GM21576 (cell line): ENCODE measurements around the gene SPATA31A6.
"Not testable (repeated sequence)": the region's sequence is repeated elsewhere in the genome, so short reads cannot be mapped to it uniquely, and the experiment has no call there.

Experiments
- ATAC-seq: cut with Tn5 transposase; IDR thresholded peaks from one replicate; pipeline ENCODE4 v1.9.1; 2021; ENCODE audit warnings: mild to moderate bottlenecking, moderate library complexity; ENCODE audit not compliant: unreplicated experiment

The SPATA31A6 gene

DNA sequence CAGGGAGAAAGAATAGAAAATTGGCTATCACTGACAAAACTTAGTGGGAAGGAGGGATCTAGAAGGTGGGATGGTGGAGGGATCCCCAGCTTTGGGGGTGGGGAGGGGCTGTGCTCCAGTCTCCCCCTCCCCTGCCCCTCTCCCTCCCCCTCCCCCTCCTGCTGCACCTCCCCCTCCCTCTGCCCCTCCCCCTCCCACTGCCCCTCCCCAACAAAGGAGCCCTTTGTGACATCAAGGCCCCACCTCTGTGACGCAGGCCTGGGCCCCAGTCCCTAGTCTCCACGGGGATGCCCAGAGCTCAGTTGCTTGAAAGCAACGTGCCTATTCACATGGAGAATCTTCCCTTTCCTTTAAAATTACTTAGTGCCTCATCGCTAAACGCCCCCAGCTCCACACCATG lies at the start of gene SPATA31A6:
Gene SPATA31A6, plus strand, starts transcription at position 301 of the 400 bp plus-strand sequence. Its CDS starts 29 bp downstream, at position 330.
- ATAC-seq, result not testable (repeated sequence)

DNA sequence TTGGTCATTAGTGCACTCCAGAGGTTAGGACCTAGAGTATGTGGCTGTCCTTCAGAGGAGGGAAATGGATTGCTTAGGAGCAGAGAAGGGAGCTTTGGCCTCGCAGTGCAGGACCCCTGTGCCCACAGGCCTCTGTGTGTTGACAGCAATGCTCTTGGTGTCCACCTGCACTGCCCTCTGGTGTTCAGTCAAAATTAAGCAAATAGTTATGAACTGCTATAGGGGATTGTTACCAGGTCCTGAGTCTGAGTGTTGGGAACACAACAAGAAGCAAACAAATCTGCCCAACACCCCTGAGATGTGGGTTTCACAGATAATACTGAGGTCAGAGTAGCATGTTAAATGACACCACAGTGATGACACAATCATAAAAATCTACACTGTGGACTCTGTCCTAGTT lies 23.2 kb upstream of the SPATA31A6 start:
- not testable (repeated sequence) for ATAC-seq

DNA sequence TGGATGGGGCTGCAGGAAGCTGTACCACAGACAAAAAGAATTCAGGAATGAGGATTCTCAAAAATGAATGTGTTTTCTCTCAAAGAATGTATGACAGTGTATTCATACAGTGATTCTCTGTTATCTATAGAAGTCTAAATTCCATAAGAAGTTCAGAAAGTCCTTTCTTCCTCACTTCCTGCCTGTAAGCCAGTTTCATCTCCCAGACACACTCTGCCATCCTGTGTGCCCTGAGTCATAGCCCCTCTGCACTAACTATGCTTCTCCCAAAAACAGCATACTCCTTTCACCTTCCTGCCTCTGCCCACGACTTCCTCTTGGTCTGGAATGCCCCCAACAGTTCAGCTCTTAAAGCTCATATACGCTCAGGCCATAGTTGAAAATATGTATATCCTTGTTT lies 36.4 kb downstream of the SPATA31A6 start:
- not testable (repeated sequence) for ATAC-seq

DNA sequence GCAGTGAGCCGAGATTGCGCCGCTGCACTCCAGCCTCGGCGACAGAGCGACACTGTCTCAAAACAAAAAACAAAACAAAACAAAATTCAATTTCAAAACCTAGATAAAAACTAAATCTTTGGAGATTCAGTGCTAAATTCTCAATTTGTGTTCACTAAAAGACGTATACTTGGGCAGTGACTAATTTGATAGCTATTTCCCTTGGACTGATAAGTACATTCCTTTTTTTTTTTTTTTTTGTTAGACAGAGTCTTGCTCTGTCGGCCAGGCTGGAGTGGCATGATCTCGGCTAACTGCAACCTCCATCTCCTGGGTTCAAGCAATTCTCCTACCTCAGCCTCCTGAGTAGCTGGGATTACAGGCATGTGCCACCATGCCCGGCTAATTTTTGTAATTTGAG lies 39.8 kb downstream of the SPATA31A6 start:
- ATAC-seq, result not testable (repeated sequence)

DNA sequence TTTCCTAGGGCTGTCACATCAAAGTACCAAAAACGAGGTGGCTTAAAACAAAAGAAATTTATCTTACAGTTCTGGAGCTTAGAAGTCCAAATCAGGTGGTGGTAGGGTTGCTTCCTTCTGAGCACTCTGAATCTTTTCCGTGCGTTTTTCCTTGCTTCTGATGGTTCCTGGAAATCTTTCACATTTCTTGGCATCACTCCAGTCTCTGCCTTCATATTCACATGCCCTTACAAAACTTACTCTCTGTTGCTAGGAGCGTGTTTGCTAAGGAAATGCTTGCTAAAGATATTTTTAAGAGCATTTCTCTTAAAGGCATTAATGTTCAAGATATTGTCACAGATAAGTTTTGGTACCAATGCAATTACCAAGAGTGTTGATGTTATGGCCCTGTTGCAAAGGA lies 49.6 kb downstream of the SPATA31A6 start:
- not testable (repeated sequence) for ATAC-seq

DNA sequence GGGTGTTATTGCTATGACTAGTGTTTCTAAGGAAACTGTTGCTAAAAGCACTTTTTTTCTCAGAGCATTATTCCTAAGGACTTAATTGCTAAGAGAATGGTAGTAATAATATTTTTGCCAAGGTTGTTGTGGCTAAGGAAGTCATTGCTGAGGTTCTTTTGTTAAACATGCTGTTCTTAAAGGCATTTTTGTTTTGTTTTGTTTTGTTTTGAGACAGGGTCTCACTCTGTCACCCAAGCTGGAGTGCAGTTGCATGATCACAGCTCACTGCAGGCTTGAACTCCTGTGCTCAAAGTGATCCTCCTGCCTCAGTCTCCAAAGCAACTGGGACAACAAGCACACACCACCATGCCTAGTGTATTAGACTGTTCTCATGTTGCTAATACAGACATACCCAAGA lies 51.2 kb downstream of the SPATA31A6 start:
- not testable (repeated sequence) for ATAC-seq

DNA sequence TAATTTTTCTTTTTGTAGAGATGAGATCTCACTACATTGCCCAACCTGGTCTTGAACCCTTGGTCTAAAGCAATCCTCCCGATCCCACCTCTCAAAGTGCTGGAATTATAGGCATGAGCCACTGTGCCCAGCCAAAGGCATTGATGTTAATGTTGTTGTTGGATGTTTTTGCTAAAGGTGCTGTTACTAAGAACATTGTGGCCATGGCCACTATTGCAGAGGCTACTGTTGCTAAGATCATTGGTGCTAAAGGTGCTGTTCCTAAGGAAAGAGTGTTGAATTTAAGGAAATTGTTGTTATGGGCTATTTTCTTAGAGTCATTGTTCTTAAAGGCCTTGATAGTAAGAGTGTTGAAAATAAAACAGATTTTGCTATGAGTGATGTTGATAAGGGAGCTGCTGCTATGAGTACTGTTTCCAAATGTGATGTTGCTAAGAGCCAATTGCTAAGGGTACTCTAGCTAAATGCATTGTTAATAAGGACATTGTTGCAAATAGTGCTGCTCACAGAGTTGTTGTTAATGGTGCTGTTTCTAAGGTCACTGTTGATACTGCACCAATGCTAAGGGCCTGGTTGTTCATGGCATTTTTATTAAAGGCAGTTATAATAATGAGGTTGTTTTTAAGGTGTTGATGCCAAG lies 52.0 kb downstream of the SPATA31A6 start:
- not testable (repeated sequence) for ATAC-seq

DNA sequence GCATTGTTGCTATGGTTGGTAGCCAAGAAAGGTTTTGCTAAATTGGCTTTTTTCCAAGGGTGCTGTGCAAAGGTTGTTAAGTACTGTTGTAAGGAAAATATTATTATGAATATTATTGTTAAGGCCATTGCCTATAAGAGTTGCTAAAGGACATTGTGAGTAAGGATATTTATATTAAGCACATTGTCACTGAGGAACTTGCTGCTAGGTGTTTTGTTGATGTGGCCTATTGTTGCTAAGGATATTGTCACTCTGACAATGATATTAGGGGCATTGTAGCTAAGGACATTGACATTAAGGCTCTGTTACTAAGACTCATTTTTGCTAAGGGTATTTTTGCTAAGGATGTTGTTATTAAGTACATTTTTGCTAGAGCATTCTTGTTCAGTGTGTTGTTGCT lies 52.6 kb downstream of the SPATA31A6 start:
- ATAC-seq, result not testable (repeated sequence)

DNA sequence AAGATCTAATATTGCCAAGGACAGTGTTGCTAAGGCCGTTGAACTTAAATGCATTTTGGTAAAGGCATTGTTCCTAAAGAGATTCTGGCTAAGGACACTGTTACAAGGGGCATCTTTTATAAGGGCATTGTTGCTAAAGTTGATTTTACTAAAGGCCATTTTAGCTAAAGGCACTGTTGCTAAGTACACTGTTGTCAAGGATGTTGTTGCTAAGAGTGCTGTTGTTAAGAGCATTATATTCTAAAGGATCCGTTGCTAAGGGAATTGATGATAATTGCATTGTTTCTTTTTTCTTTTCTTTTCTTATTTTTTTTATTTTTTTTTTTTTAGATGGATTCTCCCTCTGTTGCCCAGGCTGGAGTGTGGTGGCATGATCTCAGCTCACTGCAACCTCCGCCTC lies 53.9 kb downstream of the SPATA31A6 start:
- not testable (repeated sequence) for ATAC-seq

DNA sequence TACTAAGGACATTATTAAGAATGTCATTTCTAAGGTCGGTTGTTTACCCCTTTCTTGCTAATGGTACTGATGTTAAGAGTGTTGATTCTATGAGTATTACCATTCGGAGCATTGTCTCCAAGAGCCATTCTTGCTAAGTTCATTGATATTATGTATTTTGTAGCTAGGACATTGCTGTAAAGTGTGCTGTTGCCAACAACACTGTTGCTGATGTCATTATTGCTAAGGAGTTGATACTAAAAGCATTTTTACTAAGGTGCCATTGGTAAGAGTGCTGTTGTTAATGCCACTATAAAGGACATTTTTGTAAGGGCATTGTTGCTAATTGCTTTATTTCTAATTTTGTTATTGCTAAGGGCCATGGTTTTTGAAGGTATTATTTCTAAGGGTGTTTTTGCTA lies 55.4 kb downstream of the SPATA31A6 start:
- not testable (repeated sequence) for ATAC-seq
